Right renal cortex interstitium (tissue), 3 donors: ENCODE data around the gene PEX6. TPM values are rescaled to one million over a fixed set of nuclear protein-coding genes. Genes with fewer than 3 reads are reported as not detected.
A peak's percentile ranks its signal among the peaks of the same experiment; 100 is the strongest.

ENCODE experiments used
- DNase-seq, 3 donors: peaks; one replicate each; pipeline ENCODE4 v3.0.0-alpha.2; 2013; ENCODE audit warnings: low read depth in 3 of 3, low spot score in 2 of 3
- polyA plus RNA-seq, 3 donors: library from polyadenylated mRNA; unstranded; fragments of 120-200 nt; gene quantifications; one replicate each; pipeline ENCODE4 v1.2.1, GENCODE V29; 2013; ENCODE audit not compliant: insufficient read length in 3 of 3

Gene PEX6, protein sequence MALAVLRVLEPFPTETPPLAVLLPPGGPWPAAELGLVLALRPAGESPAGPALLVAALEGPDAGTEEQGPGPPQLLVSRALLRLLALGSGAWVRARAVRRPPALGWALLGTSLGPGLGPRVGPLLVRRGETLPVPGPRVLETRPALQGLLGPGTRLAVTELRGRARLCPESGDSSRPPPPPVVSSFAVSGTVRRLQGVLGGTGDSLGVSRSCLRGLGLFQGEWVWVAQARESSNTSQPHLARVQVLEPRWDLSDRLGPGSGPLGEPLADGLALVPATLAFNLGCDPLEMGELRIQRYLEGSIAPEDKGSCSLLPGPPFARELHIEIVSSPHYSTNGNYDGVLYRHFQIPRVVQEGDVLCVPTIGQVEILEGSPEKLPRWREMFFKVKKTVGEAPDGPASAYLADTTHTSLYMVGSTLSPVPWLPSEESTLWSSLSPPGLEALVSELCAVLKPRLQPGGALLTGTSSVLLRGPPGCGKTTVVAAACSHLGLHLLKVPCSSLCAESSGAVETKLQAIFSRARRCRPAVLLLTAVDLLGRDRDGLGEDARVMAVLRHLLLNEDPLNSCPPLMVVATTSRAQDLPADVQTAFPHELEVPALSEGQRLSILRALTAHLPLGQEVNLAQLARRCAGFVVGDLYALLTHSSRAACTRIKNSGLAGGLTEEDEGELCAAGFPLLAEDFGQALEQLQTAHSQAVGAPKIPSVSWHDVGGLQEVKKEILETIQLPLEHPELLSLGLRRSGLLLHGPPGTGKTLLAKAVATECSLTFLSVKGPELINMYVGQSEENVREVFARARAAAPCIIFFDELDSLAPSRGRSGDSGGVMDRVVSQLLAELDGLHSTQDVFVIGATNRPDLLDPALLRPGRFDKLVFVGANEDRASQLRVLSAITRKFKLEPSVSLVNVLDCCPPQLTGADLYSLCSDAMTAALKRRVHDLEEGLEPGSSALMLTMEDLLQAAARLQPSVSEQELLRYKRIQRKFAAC
- polyA plus RNA-seq: 10 to 100 TPM; 18.1 to 20.0 (median 18.7) TPM

DNA sequence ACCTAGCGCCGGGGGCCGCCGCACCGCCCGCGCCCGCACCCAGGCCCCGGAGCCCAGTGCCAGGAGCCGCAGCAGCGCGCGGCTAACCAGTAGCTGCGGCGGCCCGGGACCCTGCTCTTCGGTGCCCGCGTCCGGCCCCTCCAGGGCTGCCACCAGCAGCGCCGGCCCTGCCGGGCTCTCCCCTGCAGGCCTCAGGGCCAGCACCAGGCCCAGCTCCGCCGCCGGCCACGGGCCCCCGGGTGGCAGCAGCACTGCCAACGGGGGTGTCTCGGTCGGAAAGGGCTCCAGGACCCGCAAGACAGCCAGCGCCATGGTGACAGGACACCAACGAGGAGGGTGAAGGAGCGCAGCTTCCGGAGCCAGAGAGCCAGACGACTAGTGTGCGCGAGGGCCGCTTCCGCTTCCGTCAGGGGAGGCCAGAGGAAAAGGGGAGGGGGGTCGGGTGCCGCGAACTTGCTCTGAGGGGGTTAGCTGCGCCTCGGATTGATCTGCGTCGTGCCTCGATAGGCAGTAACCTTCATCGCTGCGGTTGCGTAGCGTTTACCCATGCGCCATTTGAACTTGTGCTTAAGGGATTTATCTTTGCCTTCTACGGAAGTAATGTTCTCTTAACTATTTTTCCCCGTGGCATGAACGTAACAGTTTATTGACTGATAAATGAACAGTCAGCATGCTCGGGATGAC lies at the start of gene PEX6:
PEX6 (minus strand) TSS at position 343 of the 684 bp plus-strand sequence; CDS start at position 312, 31 bp downstream.
- DNase-seq: peak in 1 of 3 donors; percentile 59

DNA sequence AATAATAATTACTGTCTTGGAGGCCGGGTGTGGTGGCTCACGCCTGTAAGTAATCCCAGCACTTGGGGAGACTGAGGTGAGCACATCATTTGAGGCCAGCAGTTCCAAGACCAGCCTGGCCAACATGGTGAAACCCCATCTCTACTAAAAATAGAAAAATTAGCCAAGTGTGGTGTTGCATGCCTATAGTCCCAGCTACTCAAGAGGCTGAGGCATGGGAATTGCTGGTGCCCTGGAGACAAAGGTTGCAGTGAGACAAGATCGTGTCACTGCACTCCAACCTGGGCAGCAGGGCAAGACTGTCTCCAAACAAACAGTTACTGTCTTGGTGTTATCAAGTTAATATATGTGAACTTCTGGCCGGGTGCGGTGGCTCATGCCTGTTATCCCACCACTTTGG lies 47.4 kb upstream of the PEX6 start:
- DNase-seq: no peak

DNA sequence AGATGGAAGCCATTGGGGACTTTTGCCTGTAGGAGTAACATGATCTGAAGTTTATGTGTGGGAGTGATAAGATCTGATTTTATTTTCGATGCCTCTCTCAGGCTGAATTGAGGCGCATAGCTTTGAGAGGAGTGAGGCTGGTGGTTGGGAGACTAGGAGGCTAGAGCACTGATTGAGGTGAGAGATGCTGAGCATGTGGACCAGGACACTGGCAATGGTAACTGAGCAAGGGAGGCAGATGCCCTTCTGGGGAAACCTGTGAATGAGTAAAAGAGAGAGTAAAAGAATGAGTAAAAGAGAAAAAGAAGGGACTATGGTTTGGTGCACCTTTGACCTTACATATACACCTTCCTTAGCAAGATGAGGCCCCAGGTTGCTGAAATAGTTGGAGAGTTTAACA lies 45.5 kb upstream of the PEX6 start:
- no peak for DNase-seq

DNA sequence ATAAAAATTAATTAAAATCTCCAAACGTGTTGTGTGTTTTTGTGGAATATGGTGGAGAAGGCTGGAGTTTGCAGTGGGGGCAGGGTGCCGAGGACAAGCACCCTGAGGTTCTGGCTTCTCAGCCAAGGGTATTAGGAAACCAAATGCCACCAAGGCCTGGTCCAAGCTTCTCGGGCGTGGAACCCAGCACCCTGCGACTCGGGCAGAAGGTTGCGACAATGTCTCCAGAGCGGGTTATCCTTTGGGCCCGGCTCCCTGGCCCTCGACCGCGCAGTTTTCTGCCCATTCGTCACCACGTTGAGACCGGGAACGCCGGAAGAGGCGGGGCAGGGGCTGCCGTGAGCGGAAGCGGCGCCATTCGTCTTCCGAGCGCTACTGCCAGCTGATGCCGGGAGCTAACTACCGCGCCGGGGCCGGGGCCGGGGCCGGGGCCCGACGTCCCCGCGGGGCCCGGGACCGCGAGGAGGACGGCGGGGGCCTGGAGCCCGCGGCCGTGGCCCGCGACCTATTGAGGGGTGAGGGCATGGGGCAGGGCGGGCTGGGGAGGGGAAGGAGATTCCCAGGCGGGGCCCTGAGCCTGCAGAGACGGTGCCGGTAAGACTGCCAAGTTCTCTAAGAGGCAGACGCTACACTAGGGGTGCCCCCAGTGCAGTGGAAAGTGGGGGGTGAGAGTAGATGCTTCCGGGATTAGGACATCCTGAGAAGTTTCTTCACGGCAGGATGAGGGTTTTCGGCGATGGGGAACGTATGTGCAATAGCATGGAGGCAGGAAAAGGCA lies 42.5 kb upstream of the PEX6 start, which contains the start of gene RRP36:
RRP36 (plus strand) TSS at position 354 of the 778 bp plus-strand sequence; CDS start at position 386, 32 bp downstream.
- DNase-seq: peak in 2 of 3 donors; percentile 40 to 52

DNA sequence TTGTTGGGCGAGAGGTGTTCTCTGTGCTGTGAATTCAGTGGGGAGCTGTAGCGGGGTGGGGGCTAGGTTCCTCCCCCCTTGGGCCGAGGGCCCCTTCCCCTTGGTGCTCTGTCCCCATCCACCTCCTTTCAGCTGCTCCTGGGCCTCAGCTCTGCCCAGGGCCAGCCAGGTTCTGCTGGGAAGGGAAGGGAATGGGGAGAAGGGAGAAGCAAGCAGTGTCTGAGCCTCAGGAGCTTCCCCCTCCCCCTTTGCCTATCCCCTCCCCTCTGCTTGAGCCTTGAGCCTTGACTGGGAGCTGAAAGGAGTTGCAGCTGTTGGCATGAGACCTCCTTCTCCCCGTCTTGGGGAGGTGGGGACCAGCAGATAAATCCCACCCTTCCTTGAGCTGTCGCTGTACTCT lies 41.9 kb upstream of the PEX6 start:
- no peak for DNase-seq

DNA sequence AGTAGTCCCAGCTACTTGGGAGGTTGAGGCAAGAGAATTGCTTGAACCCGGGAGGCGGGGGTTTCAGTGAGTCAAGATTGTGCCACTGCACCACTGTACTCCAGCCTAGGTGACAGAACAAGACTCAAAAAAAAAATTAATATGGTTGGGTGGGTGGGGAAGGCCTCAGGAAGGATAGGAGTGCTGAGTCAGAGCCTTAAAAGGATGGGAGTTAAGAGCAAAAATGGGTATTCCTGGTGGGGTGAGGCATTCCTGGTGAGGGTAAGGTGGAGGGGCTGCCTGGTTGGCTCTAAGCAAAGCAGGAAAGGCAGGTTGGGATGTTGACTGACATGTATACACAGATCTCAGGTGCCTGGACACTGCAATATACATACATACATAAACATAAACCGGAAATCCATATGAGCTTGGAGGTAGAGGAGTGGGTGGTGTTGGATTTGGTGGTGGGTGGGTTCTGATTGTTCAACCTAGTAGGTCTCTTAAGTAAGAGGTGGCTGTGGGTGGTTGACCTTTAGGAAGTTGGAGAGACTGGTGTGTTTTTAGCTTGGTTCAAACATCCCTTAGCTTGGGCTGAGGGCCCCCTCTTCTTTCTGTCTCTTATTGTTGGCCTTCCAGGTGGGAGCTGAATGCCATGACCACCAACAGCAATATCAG lies 41.2 kb upstream of the PEX6 start:
- no peak for DNase-seq

DNA sequence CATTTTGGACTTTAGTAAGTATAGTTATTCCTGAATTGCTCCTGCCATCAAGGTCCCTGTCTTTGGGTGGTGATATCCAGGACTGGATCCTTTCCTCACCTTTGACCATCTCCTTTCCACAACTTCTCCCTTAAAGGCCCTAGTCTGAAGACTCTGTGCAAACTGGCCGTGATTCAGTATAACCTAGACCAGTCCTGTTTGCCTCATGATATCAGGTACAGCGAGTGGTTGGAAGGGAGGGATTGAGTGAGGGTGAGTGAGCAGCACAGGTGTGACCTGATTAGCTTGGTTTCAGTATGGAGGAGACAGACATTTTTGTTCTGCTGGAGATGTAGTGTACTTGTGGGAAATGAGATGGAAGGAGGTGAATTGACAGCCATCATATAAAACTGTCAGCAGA lies 40.2 kb upstream of the PEX6 start:
- DNase-seq: no peak

DNA sequence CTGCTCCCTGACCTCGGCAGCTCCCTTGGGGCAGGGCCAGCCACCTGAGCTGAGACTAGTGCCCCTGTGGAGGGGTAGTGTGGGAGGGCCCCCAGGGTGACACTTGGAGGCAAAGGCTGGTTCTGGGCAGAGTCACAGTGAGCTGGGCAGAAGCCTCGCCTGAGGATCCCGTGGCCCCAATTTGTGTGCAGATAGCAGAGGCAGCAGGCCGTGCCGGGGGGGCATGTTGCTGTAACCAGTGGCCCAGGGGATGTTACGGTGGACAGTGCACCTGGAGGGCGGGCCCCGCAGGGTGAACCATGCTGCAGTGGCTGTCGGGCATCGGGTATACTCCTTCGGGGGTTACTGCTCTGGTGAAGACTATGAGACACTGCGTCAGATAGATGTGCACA lies 38.0 kb upstream of the PEX6 start:
- no peak for DNase-seq

DNA sequence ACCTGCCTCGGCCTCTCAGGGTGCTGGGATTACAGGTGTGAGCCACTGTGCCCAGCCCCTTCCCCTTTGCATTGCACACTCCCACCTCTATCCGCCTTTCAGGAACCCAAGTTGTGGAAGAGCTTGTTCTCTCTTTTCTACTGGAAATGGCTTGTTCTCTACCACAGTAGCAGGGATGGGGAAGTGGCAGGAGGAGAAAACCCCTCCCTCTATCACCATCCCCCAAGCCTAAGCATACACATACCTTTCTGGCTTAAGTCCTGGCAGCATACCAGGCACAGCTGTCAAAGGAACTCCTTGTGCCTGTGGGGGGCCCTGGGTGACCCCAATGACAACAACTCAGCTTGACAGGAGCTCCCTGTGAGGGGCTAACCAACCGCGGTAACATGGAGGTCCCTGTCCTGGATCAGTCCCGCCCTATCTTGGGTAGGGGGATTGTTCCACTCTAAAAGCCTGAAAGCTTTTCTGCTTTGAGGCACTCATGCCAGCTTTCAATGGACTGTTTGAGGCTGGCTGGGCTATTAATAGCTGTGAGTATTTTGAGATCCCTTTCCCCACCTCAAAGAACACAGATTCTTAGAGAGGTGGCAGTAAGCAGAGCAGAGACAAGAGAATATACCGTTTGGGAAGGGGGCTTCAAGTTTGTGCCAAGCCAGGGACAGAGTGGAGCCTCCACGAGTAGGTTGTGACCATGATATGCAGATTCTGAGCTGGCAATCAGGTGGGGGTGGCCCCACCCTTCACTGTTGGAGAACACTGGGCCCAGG lies 37.4 kb upstream of the PEX6 start:
- no peak for DNase-seq

DNA sequence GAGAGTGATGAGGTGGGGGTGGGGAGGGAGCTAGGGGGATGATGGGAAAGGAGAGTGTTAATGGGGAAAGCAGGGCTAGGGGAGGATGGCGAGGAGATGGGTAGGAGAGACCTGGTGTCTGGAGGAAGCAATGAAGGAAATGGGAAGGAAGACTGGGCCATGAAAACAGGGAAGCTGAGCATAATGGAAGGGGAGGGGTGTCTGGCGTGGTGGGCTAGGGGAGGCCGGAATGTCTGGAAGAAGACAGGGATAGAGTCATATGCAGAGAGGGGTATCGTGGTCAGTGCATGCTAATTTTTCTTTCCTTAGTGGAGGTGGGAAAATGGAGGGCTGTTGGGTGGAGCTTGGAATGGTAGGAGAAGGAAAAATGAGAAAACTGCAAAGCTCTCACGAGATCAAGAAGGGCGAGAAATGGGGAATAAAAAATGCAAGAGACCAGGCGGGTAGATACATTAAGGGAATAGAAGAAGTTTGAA lies 35.5 kb upstream of the PEX6 start:
- DNase-seq: no peak

DNA sequence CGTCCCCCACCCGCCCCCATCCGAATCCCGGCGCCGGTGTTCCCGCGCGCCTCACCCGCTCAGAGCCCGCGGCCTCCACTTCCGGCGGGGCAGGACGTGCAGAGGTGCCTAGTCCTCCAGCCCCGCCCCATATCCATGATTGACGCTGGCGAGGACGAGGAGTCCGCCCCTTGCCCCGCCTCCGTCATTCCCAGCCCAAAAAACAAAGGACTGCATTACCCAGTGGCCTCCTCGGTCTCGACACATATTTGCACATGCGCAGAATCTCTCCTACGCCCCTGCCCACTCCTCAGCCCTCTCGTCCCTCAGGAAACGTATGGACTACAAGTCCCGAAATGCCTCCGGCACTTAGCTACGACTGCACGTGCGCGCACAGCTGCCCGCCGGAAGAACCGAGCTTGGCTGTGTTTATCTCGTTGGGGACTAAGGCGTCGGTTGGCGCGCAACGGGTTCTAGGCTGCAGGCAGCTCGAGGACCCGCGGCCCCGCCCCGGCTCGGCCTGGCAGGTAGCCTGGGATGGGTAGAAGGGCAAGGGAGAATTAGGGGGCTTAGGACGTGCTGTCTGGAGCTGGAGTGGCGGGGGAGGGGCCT lies 35.0 kb upstream of the PEX6 start, which contains the start of the genes KLHDC3 and MEA1:
KLHDC3 (plus strand) TSS at position 407 of the 591 bp plus-strand sequence. CDS start 2,944 bp downstream, outside the sequence.
MEA1 (minus strand) TSS at position 104 of the 591 bp plus-strand sequence. CDS start 133 bp downstream, outside the sequence.
- peak; percentile 98 to 99 (median 99) for DNase-seq

DNA sequence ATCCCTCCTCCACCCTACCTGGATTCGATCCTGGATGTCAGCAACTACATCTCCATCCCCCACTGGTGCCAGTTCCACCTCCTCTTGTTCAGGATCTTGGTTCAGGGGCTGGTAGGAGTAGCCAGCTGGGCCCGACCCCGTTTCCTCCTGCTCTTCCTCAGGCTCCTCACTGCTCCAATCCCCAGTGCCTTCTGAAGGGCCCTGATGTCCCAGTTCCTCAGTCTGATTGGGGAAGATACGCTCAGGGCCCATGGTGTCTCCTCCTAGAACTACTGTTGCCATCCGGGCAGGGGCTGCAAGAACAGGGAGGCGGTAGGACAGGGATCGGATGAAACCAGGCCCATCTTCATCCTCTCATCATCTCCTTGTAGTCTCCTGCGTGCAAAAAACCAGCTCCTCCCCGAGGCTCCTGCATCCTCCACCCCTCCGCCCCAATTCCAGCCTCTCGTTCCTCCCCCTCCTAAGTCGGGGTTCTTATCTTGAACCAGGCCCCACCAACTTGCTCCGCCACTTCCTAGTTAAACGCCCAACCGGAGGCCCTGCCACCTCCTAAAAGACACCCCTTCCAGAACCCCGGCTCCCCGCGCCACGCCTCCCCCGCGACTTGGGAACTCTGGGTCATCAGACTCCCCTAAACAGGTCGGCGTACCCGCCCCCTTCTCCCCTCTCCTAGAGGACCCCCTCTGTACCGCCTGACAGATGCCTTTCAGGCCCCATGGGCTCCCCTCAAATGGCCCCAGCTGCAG lies 34.3 kb upstream of the PEX6 start:
- DNase-seq: no peak

DNA sequence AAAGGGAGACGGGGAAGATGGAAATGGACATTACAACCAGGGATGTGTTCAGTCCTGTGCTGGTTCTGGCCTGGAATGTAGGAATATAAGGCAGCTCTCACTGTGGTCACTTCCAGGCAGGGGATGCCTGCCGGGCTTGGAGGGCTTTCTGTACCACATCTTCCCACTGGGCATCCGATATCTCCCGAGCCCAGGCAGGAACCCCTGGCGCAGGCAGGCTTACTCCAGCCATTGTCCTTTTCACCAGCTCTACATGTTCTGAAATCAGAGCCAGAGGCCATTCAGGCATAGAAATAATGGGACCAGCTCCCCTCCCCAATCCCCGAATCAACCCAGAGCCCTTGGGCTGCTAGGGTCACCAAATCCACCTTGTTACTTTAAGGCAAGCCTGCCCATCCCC lies 33.4 kb upstream of the PEX6 start:
- DNase-seq: no peak

DNA sequence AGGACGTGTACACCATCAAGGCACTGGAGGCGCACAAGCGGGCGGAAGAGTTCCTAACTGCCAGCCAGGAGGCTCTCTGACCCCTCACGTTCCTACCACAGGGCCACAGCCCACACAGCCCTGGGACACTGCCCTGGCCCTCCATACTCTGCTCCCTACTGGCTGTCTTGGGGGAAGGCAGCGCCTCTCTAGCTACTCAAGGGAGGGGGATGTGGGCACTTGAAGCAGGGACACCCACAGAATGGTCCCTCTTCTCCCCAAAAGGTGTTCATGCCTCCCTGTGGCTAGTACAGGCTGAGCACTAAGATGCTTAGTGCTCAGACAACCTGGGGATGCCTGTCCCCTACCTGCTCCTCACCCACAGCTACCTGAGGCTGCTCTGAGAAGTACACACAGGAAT lies 32.2 kb upstream of the PEX6 start:
- DNase-seq: no peak

DNA sequence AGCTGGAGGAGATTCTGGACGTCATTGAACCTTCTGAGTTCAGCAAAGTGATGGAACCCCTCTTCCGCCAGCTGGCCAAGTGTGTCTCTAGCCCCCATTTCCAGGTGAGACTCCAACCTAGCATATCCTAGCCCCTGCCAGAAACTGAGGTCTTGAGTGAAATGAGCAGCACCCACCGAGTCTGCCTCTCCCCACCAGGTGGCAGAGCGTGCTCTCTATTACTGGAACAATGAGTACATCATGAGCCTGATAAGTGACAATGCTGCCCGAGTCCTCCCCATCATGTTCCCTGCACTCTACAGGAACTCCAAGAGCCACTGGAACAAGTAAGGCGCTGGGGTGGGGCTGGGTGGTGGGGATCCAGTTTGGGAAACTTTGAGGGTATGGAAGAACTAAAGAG lies 30.1 kb upstream of the PEX6 start:
- no peak for DNase-seq

DNA sequence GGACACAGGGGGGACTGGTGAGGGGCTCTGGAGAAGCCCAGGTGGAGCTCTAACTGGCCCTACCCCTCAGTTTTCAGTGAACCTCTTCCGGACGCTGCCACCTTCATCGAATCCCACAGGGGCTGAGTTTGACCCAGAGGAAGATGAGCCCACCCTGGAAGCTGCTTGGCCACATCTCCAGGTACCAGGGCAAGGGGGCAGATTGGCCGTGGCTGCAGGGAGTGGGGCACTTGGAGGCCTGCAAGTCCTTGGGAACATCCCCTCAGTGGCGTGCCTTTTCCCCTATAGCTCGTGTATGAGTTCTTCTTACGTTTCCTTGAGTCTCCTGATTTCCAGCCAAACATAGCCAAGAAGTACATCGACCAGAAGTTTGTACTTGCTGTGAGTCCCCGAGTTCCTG lies 28.1 kb upstream of the PEX6 start:
- DNase-seq: no peak

DNA sequence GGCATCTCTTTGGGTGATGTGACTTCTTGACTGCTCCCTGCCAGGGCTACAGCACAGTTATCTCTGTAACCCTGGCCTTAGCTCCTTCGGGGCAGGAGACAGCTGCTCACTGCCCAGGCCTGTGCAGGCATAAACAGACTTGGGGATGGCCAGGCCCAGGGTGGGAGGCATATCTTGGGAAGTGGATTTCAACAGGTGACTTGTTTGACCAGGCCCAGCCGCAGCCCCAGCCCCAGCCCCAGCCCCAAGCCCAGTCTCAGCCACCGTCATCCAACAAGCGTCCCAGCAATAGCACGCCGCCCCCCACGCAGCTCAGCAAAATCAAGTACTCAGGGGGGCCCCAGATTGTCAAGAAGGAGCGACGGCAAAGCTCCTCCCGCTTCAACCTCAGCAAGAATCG lies 27.3 kb upstream of the PEX6 start:
- no peak for DNase-seq
